Activated naive CD8-positive, alpha-beta T cell (primary cell): ENCODE measurements around the gene PALLD.
"Not testable (repeated sequence)": the region's sequence is repeated elsewhere in the genome, so short reads cannot be mapped to it uniquely, and the experiment has no call there.

ENCODE experiments used
- H3K27ac Mint-ChIP-seq: one replicate; pipeline ENCODE4 v1.8.0; 2021; ENCODE audit warnings: mixed read lengths
- H3K27me3 Mint-ChIP-seq: one replicate; pipeline ENCODE4 v1.8.0; 2021; ENCODE audit warnings: mixed read lengths
- H3K36me3 Mint-ChIP-seq: one replicate; pipeline ENCODE4 v1.8.0; 2021; ENCODE audit warnings: mixed read lengths
- H3K4me1 Mint-ChIP-seq: one replicate; pipeline ENCODE4 v1.8.0; 2021; ENCODE audit warnings: low read depth, mixed read lengths
- H3K4me3 Mint-ChIP-seq: one replicate; pipeline ENCODE4 v1.8.0; 2021; ENCODE audit warnings: mild to moderate bottlenecking, mixed read lengths
- H3K9me3 Mint-ChIP-seq: one replicate; pipeline ENCODE4 v1.8.0; 2021; ENCODE audit warnings: low read depth, mixed read lengths

The PALLD gene

DNA sequence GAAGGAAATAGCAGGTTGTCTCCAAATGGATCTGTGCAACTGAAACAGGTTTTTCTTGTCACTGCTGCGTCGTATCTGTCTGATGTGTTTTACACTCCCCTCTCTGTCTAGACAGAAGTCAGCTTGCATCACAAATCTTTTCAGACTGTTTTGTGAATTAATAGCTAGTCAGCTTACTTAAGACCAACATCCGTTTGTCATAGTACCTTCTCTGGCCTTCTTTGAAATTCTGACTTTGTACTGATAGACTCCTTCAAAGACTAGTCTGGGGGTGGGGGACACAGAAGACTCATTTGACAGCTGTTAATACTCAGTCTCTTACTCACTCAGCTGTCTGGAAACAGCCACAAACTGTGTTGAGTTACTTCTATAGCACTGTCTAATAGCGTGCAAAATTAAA is 197.8 kb downstream of the PALLD start:
- Mint-ChIP-seq H3K4me1 (no peaks in the 10 kb centered on the region), H3K9me3 (no peaks in the 10 kb centered on the region), H3K27me3 (peaks cover 7% of the 10 kb centered on the region), H3K27ac (no peak overlapping the region), H3K36me3 (no peaks in the 10 kb centered on the region), H3K4me3 (no peak overlapping the region)

DNA sequence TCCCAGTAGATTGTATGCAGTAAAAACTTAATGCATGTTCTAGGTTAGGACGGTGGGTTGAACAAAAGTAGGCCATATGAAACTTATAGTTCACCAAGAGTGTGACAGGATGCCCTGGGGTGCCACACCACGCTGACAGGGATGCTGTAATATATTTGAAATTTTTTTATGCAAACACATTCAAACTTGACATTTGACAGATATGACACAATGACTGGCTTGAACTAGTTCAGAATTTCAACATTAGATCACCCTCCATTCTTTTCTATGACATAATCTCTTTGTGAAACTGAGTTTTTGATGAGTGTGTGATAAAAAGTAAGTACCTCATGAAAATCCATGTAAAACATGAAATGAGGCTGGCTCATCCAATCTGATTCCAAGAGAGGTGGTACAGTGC is 198.4 kb downstream of the PALLD start:
- peaks cover 7% of the 10 kb centered on the region for H3K27me3 Mint-ChIP-seq
- no peak overlapping the region for H3K27ac Mint-ChIP-seq
- H3K4me1 Mint-ChIP-seq: no peaks in the 10 kb centered on the region
- no peaks in the 10 kb centered on the region for H3K36me3 Mint-ChIP-seq
- no peaks in the 10 kb centered on the region for H3K9me3 Mint-ChIP-seq
- no peak overlapping the region for H3K4me3 Mint-ChIP-seq

DNA sequence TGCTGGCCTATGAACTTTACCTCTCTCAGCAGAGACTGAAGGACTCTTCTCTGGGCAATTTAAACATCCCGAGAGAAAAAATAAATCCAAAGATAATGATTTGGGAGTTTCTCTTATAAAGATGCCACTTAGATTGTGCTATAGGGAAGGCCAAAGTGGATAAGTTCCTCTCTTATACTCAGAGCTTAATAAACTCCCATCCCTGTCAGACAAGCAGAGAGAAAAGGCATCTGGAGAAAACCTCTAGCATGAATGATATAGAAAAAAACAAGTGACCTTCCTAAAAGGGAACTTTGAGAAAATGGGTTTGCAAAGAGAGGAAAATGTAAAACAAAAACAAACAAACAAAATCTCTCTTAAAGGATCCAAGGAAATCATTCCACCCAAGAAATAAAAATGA is 199.4 kb downstream of the PALLD start:
- peaks cover 7% of the 10 kb centered on the region for H3K27me3 Mint-ChIP-seq
- H3K27ac Mint-ChIP-seq: no peak overlapping the region
- no peak overlapping the region for H3K4me3 Mint-ChIP-seq
- H3K9me3 Mint-ChIP-seq: no peaks in the 10 kb centered on the region
- no peaks in the 10 kb centered on the region for H3K4me1 Mint-ChIP-seq
- H3K36me3 Mint-ChIP-seq: no peaks in the 10 kb centered on the region

DNA sequence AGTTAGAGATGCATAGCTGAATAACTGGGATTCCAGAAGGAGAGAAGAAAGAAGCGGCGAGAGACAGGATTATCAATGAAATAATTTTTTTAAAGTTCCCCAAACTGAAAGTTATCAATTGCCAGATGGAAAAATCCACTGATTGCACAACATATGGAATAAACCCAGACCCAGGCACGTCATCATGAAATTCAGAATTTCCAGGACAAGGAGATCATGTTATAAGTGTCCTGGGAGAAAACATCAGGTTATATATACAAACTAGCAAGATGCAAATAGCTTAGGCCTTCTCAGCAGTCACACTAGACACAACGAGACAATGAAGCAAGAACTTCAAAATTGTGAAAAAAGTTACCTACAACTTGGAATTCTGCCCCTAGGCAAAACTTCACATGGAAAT is 200.0 kb downstream of the PALLD start:
- no peaks in the 10 kb centered on the region for H3K4me1 Mint-ChIP-seq
- no peak overlapping the region for H3K27ac Mint-ChIP-seq

DNA sequence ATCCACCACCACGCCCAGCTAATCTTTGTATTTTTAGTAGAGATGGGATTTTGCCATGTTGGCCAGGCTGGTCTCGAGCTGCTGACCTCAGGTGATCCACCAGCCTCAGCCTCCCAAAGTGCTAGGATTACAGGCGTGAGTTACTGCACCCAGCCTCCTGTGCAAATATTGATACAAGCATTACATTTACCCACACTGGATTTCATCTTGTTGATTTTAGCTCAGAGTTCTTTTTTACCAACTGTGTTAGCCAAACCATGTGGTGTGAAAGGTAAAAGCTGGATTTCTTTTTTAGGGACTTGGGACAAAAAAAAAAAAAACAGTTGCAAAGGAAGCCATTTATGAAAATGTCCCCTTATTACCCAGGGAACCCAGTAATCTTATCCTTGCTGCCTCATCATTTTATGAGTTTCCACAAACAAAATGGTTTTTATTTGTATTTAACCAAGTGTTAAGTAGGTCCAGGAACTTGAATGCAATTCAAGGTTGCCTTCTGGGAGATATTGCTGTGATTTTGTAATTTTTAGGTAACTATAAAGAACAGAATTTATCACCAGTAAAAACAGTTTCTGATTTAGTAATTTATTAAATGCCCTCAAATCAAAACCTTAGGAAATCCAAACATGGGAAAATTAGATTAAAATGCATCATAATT is 202.5 kb downstream of the PALLD start:
- Mint-ChIP-seq H3K27ac (no peak overlapping the region), H3K4me1 (no peaks in the 10 kb centered on the region), H3K36me3 (no peaks in the 10 kb centered on the region), H3K27me3 (no peaks in the 10 kb centered on the region), H3K4me3 (no peak overlapping the region), H3K9me3 (no peaks in the 10 kb centered on the region)

More for the DNA sequence above, 200.0 kb downstream of the PALLD start:
- peaks cover 7% of the 10 kb centered on the region for H3K27me3 Mint-ChIP-seq
- H3K36me3 Mint-ChIP-seq: no peaks in the 10 kb centered on the region
- H3K4me3 Mint-ChIP-seq: no peak overlapping the region
- H3K9me3 Mint-ChIP-seq: no peaks in the 10 kb centered on the region

DNA sequence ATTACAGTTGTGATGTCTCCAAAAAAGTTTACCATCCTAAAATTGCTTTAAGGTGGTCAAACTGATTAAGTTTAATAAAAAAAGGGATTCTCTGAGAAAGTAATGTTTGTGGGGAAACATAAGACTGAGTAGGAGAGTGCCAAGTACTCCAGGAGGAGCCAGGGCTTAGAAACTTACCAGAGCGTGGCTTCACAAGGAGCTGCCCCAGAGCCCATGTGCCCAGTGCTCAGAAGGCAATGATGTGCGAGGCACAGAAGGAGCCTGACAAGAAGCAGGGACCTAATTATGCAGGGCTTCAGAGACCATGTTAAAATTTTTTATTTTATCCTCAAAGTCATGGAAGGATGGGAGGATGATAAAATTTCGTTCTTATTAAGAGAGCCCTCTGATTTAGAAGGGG is 204.2 kb downstream of the PALLD start:
- H3K36me3 Mint-ChIP-seq: no peaks in the 10 kb centered on the region
- H3K4me3 Mint-ChIP-seq: no peak overlapping the region
- H3K4me1 Mint-ChIP-seq: no peaks in the 10 kb centered on the region
- H3K27ac Mint-ChIP-seq: no peak overlapping the region
- no peaks in the 10 kb centered on the region for H3K9me3 Mint-ChIP-seq
- no peaks in the 10 kb centered on the region for H3K27me3 Mint-ChIP-seq

DNA sequence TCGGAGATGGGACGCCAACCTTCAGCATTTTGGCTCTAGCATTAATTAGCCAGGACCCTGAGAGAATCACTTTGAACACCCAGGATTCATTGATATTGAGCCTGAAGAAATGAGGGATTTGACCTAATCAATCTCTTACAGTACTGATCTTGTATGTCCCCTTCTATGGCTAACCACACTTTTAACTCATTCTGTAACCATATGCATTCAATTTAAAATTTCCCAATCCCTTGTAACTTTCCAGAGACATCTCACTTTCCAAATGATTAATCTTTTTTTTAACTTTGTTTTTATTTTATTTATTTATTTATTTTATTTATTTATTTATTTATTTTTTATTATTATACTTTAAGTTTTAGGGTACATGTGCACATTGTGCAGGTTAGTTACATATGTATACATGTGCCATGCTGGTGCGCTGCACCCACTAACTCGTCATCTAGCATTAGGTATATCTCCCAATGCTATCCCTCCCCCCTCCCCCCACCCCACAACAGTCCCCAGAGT is 205.8 kb downstream of the PALLD start:
- H3K36me3 Mint-ChIP-seq, H3K4me3 Mint-ChIP-seq, H3K4me1 Mint-ChIP-seq, H3K27me3 Mint-ChIP-seq, H3K27ac Mint-ChIP-seq, H3K9me3 Mint-ChIP-seq: not testable (repeated sequence)

DNA sequence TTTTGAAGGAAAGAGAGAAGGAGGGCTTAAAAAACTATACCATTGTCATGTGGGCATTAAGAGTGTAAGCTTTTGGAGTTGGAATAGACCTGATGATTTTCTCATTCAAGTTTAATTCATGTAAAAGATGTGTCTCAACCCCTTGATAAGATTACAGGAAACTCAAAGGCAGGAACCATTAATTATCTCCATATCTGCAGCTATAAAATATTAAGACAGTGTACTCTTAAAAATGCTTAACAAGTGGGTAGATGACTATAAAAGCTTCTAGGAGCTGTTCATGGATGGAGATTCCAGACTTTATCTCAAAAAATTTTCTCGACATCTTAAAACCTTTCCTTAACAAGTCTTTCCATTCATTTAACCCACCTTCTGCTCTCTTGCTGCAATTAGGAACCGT is 208.3 kb downstream of the PALLD start:
- Mint-ChIP-seq H3K4me1 (no peaks in the 10 kb centered on the region), H3K27me3 (no peaks in the 10 kb centered on the region), H3K36me3 (no peaks in the 10 kb centered on the region), H3K9me3 (no peaks in the 10 kb centered on the region), H3K27ac (no peak overlapping the region), H3K4me3 (no peak overlapping the region)

DNA sequence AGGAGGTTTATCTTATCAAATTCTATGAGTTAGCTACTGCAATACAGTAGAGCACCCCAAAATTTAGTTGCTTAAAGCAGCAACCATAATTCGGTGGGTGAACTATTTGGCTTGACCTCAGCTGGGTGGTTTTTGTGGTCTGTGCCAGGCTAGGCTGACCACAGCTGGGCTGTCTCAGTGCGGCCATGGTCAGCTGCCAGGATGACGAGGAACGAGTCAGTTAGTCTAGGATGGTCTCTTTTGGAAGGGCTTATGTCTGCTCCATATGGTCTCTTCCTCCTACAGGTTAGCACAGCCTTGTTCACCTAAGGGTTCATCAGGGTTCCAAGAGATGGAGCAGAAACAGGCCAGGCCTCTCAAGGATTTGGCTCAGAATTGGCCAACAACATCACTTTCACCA is 210.4 kb downstream of the PALLD start:
- Mint-ChIP-seq H3K27me3 (no peaks in the 10 kb centered on the region), H3K9me3 (no peaks in the 10 kb centered on the region), H3K27ac (no peak overlapping the region), H3K4me3 (no peak overlapping the region), H3K4me1 (no peaks in the 10 kb centered on the region), H3K36me3 (no peaks in the 10 kb centered on the region)

DNA sequence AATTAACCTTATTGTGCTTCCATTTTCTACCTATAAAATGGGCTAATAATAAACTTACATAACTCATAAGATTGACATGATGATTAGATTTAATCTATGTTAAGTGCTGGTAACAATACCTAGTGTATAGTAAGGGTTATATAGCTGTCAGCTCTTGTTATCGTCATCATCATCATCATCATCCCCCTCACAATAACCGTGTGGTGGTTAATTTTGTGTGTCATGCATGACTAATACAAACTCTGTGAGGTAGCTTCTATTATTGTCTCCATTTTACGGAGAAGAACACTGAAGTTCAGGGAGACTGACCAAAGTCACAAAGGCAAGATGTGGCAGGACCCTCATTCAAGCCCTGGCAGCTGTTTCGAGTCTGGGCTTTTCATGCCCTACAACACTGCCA is 211.3 kb downstream of the PALLD start:
- H3K4me3 Mint-ChIP-seq: no peak overlapping the region
- H3K27ac Mint-ChIP-seq: no peak overlapping the region
- no peaks in the 10 kb centered on the region for H3K36me3 Mint-ChIP-seq
- no peaks in the 10 kb centered on the region for H3K27me3 Mint-ChIP-seq
- H3K9me3 Mint-ChIP-seq: no peaks in the 10 kb centered on the region
- no peaks in the 10 kb centered on the region for H3K4me1 Mint-ChIP-seq

DNA sequence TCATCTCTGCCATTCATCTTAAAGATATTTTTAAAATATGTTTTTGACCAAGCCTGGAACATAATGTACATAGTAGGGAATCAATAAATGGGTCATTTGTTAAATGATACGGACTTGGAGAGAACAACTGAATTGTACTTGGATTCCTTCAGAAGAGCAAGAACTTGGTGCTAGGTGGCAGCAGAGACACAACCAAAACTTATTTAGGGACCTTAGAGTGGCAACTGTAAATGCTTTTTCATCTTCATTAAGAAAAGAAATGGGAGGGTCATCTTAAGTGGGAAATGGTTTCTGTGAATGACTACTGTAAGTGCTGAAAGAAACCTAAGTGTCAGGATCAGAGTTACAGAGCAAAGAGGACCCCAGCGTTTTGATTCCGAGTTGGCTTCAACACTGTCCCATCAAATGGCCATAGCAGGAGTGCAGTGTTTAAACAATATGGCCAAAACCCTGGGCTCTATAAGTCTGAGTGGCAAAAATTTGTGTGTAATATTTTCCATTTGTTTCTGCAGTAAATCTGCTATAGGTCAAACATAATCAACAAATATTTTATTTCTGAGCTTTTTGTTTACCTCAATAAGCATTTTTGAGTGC is 213.6 kb downstream of the PALLD start:
- Mint-ChIP-seq H3K9me3 (no peaks in the 10 kb centered on the region), H3K4me3 (no peak overlapping the region), H3K27ac (no peak overlapping the region), H3K36me3 (no peaks in the 10 kb centered on the region), H3K27me3 (no peaks in the 10 kb centered on the region), H3K4me1 (no peaks in the 10 kb centered on the region)

DNA sequence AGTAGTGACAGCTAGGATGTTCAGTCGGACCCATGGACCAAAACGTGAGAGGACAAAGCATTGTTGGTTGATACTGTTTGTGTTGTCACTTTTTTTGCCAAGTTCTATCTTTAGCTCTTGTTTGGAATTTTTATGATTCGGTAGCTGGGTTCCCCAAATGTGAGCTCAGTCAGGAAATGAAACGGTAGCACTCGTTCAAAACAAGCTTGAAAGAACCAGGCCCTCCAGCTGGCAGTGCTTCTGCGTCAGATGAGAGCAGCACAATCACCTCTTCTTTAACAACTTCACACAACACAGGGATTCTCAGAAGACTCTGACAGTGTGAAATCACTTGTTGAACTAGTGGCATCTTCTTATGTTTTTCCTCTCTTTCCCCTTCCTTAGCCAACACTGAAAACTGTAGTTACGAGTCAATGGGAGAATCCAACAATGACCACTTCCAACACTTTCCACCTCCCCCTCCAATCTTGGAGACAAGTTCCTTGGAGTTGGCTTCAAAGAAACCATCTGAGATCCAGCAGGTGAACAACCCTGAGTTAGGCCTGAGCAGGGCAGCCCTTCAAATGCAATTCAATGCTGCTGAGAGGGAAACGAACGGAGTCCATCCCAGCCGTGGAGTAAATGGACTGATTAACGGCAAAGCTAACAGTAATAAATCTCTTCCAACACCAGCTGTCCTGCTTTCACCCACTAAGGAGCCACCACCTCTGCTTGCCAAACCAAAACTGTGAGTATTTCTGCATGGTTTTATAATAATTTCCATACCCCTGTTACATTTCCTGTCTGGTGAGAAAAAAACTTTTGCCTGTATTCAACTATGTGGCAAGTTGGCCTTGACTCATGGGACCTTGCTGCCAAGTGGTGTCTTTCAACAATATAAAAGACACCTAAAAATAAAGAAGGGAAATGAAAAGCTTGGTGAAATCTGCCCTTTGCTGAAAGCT is 214.6 kb downstream of the PALLD start:
- Mint-ChIP-seq H3K4me1 (no peaks in the 10 kb centered on the region), H3K27ac (no peak overlapping the region), H3K27me3 (no peaks in the 10 kb centered on the region), H3K4me3 (no peak overlapping the region), H3K9me3 (no peaks in the 10 kb centered on the region), H3K36me3 (no peaks in the 10 kb centered on the region)

DNA sequence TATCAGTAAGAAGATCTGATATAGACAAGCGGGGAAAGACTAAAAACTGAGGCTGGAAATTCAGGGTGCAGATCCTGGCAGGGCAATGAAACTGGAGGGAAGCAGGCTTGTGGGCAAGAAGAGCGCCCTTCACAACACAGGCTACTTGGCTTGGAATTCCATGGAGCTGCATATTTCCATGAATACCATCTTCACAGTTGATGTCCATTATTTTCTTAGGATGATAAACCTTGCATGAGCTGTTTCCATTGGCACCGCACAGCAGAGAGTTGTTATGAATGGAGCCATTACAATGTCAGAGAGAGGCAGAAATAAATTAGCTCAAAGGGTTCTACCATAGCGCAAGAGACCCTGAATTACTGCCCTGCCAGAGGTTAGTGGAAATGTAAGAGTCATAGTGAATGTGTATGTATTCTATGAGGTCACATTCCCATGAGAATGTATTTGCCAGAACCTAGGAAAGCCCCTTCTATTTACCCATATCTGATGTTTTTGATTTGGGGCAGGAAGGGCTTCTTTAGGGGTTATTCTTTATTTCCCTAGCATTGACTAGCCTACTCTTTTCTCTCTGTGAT is 215.6 kb downstream of the PALLD start:
- Mint-ChIP-seq H3K27me3 (no peaks in the 10 kb centered on the region), H3K4me3 (no peak overlapping the region), H3K36me3 (no peaks in the 10 kb centered on the region), H3K4me1 (no peaks in the 10 kb centered on the region), H3K9me3 (no peaks in the 10 kb centered on the region), H3K27ac (no peak overlapping the region)

DNA sequence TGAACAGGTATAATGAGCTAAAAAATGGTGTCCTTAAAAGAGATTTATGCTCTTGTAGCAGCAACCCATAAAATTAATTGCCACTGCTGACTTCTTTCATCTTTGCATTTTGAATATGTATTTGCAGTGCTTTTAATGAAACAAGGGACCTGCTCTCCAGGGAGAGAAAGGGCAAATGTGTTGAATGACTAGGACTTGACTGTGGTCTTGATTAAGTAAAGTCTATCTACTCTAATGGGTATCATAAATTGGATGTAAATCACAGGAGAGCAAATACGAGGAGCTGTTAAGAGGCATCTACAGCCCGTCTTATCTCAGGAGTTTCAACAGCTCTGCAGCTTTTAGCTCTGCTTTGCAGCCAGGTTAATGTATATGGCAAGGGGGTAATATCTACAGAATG is 216.4 kb downstream of the PALLD start:
- Mint-ChIP-seq H3K4me3 (no peak overlapping the region), H3K36me3 (no peaks in the 10 kb centered on the region), H3K27me3 (no peaks in the 10 kb centered on the region), H3K4me1 (no peaks in the 10 kb centered on the region), H3K27ac (no peak overlapping the region), H3K9me3 (no peaks in the 10 kb centered on the region)

DNA sequence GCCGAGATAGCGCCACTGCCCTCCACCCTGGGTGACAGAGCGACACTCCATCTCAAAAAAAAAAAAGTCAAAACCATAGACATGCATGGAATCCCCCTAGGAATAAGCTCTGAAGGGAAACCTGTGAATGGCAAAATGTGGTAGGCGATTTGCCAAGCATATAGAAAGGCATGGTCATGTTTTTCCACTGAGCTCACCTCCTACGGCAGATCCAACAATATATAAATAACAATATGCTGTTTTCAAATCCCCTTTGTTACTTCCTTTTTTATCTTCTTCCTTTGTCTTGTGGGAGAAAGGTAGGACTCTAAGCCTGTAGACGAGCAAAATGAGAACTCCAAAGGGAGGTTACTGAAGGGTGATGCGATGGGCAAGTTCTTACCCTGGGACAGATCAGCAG is 219.0 kb downstream of the PALLD start:
- Mint-ChIP-seq H3K36me3 (no peaks in the 10 kb centered on the region), H3K27me3 (peaks cover 3% of the 10 kb centered on the region), H3K4me1 (no peaks in the 10 kb centered on the region), H3K9me3 (no peaks in the 10 kb centered on the region), H3K27ac (no peak overlapping the region), H3K4me3 (no peak overlapping the region)
